Fibroblast of lung (primary cell): ENCODE data around the gene ZNF622.

Source experiments
- EZH2 ChIP-seq: IDR thresholded peaks from 2 replicates; pipeline ENCODE4 v1.5.1; 2012; ENCODE audit warnings: low read length, control low read depth, mild to moderate bottlenecking; ENCODE audit errors: missing control alignments
- TF ChIP-seq, protein P1 (sequence below), 2 donors: IDR thresholded peaks in 1 of 2; conservative IDR thresholded peaks in 1 of 2; 1 replicate in 1 of 2; 2 replicates in 1 of 2; pipeline ENCODE4 v1.5.1; 2011 to 2012; ENCODE audit warnings: low read length in 2 of 2, control low read depth in 1 of 2, inconsistent platforms in 1 of 2, low read depth in 1 of 2, mild to moderate bottlenecking in 1 of 2

DNA sequence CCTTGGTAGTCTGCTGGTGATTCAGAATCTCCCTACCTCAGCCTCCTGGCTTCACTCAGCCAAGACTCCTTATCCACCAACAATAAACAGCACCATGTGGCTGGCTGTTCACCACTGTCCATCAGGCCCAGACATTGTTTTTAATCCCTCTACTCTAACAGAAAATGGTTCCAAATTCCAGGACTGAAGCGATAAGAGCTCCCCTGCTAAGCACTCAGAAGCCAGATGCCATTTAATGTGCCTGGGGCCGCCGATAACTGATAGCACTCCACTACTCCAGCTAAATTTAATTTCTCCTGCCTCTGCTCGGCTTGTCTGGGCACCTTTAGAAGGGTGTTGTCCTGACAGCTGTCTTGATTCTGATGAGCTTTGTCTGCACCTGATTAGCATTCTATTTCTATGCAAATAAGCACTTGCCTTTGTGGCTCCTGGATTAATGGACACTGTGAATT lies 47.1 kb downstream of the ZNF622 start:
- TF ChIP-seq, protein P1, sequence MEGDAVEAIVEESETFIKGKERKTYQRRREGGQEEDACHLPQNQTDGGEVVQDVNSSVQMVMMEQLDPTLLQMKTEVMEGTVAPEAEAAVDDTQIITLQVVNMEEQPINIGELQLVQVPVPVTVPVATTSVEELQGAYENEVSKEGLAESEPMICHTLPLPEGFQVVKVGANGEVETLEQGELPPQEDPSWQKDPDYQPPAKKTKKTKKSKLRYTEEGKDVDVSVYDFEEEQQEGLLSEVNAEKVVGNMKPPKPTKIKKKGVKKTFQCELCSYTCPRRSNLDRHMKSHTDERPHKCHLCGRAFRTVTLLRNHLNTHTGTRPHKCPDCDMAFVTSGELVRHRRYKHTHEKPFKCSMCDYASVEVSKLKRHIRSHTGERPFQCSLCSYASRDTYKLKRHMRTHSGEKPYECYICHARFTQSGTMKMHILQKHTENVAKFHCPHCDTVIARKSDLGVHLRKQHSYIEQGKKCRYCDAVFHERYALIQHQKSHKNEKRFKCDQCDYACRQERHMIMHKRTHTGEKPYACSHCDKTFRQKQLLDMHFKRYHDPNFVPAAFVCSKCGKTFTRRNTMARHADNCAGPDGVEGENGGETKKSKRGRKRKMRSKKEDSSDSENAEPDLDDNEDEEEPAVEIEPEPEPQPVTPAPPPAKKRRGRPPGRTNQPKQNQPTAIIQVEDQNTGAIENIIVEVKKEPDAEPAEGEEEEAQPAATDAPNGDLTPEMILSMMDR (conservative IDR thresholded peaks at IDR 0.05 in 1 of 2, IDR thresholded peaks at IDR 0.05 in 1 of 2; ENCODE audit: low read depth in 1 of 2, low read length in 2 of 2), result no peak
- no peak for TF ChIP-seq EZH2
